GM21737 (cell line): ENCODE data around the gene DOCK8.

Experiments
- ATAC-seq: cut with Tn5 transposase; IDR thresholded peaks from one replicate; pipeline ENCODE4 v1.9.1; 2021; ENCODE audit warnings: mild to moderate bottlenecking, moderate library complexity; ENCODE audit not compliant: unreplicated experiment

The DOCK8 gene

GRCh38 chr9:487429-487828, 272.8 kb downstream of the DOCK8 start:
- ATAC-seq = no peak

- ATAC-seq = no peak
These were observed 273.8 kb downstream of the DOCK8 start for GRCh38 chr9:488448-488847.

DNA sequence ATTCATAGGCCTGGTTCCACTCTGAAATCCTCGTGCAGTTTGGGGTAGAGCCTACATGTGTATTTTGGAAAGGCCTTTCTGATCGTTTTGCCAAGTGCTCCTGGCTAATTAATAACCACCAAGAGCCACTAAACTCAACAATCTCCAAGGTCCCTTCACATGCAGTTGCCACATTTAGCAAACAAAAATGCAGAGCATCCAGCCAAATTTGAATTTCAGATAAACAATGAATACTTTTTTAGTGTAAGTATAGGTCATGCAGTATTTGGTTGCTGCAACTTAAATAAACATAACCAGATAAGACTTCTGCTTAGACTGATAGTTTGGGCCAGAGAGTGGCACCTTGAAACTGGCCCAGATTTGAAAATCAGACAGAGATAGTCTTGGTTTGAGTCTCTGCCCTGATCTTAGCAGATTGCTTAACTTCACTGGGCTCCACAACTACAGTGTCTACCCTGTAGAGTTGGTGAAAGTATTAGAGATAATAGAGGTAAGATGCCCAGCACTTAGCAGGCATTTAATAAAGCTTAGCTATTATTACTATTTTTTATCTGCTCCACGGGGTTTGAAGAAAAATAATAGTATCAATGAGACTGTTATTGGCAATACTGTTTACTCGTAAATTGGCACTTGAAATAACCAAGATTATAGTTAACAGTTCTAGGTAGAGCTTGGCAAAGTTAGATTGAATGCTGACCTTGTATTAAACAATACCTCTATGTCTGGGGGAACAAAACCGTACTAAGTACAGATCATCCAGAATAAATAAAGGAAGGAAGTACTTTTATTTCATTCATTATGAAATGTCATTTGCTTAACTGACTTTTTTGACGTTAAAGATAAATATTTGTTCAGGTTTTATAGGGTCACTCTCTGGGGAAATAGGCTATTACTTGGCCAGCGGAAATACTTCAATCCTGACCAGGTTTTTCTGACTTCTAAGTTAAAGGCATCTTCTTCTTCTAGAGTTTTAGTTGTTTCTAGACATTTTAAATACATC, 274.8 kb downstream of the DOCK8 start:
- no peak for ATAC-seq

DNA sequence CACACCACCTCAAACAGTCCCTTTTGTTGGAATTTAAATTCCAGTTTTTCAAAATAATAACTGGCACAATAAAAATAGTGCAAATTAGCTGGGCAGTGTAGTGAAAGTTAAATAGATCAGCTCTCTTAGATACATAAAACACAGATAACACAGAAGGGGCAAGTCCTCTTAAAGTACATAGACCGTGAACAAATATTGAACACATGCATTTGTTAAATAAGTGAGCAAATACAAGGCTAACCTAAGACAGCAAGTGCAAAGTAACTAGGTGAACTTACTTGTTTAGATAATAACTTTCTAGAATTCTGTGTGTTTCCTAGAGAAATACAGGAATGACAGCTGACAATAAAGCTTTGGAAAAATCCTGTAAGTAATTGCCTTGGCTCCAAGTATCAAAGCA, 280.1 kb downstream of the DOCK8 start:
- no peak for ATAC-seq

DNA sequence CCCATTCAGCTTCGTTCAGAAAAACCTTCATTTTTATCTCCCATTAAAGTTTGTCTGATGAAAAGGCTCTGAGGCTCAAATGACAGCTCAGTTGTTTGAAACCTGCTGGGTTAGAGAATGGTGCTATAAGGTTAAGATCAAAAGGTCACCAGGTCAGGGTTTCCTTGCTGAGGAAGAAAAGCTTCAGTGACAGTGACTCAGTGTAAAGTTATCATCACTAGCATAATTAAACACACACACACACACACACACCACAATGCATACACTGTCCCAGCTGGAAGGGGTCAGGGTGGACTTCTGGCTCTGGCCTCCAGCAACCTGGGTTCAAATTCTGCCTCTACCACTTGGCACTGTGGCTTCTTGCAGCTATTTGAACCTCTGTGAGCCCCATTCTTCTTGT, 281.1 kb downstream of the DOCK8 start:
- no peak for ATAC-seq

- ATAC-seq = no peak
These were observed 288.7 kb downstream of the DOCK8 start for GRCh38 chr9:503326-503725.

DNA sequence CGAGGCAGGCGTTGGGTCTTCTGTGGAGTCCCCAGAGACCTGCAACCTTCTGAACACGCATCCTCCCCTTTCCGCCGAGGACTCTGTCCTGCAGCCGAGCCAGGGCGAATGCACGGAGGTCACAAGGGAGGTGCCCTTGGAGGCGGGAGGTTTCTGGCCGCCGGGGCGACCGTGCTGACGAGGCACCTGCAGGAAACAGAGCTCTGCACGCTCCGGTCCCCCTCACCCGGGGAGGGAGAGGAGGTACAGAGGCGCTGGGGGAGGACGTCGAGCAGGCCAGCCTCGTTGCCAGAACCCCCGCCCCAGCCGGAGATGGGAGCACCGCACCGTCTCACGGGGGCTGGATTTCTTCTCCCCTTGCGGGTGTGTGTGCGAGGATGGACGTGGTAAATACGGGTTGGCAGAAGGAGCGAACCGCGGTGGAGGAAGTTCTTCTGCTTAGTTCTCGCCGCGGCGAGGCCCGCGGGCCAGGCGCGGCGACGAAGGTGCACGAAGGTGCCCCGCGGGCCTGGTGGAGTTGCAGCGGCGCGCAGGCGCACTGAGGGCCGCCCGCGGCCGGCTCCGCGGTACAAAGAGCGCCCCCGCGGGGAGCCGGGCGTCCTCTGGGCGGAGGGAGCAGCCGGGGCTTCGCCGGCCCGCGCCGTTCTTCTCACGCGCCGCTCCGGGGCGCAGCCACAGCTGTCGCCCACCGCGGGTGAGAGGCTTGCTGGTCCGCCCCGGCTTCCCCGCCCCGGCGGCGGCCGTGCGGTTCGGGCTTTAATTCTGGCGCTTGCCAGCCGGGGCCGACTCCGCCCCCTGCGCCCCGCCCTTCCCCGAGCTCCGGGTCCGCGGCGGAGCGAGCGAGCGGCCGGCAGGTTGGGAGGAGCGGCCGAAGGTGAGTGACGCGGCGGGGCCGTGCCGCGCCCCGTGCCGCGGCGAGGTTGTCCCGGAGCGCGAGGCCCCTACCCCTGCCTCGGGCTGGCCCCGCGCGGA, 289.5 kb downstream of the DOCK8 start, which contains the start of gene KANK1:
Gene KANK1 (plus strand): TSS at position 815 of the 972 bp plus-strand sequence.
- peak; percentile 78 for ATAC-seq

GRCh38 chr9:504921-505740, 290.5 kb downstream of the DOCK8 start:
- ATAC-seq = peak; percentile 21

DNA sequence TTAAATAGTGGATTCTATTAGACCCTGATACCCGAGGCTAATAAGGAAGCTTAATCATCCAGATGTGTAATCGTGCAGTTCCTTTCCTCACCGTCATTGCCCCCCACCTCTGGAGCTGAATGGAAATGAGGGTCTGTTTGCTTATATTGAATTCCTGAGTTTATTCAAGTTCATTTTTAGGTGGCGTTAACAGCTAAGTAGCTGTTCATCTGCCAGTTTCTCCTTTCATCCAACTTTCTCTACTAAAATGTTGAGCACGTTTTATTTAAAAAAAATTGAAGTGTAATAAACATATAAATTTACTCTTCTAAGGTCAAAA, 291.0 kb downstream of the DOCK8 start:
- ATAC-seq = no peak

GRCh38 chr9:506281-506680, 291.6 kb downstream of the DOCK8 start:
- no peak for ATAC-seq

GRCh38 chr9:511861-512260, 297.2 kb downstream of the DOCK8 start:
- ATAC-seq = no peak

DNA sequence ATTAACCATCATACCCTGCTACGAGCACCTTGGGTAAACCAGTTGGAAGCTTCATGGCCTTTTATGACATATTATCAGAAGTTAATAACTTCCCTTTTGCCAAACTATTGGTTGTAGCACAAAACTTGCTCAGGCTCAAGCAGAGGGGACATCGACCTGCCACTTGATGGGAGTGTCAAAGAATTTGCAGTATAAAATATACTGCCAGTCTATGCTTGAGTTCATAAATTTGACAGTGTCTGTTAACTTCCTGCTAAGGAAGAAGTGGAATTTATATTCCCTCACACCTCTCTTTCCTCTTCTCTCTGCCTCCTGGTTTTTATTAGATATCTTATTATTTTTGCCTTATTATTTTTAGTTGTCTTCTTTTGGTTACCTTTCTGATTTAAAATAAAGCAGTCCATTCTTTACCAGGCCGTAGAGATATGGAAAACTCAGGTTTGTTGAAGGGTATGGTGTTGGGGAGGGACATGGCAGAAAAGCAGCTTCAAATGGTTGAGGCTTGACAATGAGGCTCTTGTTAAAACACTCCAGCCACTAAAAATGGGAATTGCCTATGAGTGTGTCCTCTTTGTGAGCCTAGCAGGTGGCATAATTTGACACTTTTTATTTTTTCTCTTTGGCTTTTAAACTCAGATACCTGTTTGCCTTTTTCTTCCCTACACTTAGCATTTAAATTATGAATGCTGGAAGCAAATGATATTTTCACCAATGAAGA, 298.0 kb downstream of the DOCK8 start:
- ATAC-seq = no peak
